Measurements from ENCODE around the gene ZNF638.

- TF ChIP-seq, protein P1, sequence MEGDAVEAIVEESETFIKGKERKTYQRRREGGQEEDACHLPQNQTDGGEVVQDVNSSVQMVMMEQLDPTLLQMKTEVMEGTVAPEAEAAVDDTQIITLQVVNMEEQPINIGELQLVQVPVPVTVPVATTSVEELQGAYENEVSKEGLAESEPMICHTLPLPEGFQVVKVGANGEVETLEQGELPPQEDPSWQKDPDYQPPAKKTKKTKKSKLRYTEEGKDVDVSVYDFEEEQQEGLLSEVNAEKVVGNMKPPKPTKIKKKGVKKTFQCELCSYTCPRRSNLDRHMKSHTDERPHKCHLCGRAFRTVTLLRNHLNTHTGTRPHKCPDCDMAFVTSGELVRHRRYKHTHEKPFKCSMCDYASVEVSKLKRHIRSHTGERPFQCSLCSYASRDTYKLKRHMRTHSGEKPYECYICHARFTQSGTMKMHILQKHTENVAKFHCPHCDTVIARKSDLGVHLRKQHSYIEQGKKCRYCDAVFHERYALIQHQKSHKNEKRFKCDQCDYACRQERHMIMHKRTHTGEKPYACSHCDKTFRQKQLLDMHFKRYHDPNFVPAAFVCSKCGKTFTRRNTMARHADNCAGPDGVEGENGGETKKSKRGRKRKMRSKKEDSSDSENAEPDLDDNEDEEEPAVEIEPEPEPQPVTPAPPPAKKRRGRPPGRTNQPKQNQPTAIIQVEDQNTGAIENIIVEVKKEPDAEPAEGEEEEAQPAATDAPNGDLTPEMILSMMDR (IDR thresholded peaks at IDR 0.05) = no peak
- TF ChIP-seq REST (IDR thresholded peaks at IDR 0.05; ENCODE audit: insufficient read depth in 1 of 2, low read depth in 2 of 2, low read length in 1 of 2) = no peak
- no peak for TF ChIP-seq TCF7L2 (IDR thresholded peaks at IDR 0.05; ENCODE audit: low read depth, low read length)
- no peak for TF ChIP-seq POLR2AphosphoS5 (IDR thresholded peaks at IDR 0.05; ENCODE audit: low read depth, low read length)
- TF ChIP-seq SIN3A (IDR thresholded peaks at IDR 0.05; ENCODE audit: borderline replicate concordance, insufficient read depth, low read depth, low read length) = no peak
These were observed 45.9 kb upstream of the ZNF638 start for GRCh38 chr2:71285706-71286105.

All from Panc1 (cell line).